Activated effector memory CD4-positive, alpha-beta T cell treated with anti-CD3 and anti-CD28 coated beads, Interleukin-2, amount 50 U/mL, for 16 hours (primary cell): ENCODE measurements around the gene CYP4V2.

ENCODE experiments used
- DNase-seq: peaks from one replicate; pipeline ENCODE4 v3.0.0-alpha.2; 2020

The CYP4V2 gene

DNA sequence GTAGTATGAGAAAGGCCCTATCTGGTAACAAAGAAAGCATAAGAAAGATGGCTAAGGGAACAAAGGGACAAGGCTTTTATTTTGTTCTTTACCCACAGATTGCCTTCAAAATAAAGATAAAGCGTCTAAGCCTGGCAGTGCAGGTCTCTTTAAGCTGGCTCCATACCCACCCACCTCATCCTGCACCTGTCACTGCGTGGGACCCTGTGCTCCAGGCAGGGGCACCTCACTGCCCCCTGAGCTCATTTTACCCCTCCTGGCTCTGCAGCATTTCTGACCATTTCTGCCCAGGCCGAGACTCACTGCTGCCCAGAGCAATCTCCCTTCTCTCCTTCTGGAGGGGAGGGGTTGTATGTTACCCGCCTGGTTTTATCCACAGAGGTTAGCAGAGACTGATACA lies 1.7 kb upstream of the CYP4V2 start:
- no peak for DNase-seq

- peak; percentile 81 for DNase-seq
These were observed 677 bp upstream of the CYP4V2 start for GRCh38 chr4:186190581-186191199.

- DNase-seq, result peak; percentile 75
These were observed 772 bp downstream of the CYP4V2 start for GRCh38 chr4:186192066-186192612.

DNA sequence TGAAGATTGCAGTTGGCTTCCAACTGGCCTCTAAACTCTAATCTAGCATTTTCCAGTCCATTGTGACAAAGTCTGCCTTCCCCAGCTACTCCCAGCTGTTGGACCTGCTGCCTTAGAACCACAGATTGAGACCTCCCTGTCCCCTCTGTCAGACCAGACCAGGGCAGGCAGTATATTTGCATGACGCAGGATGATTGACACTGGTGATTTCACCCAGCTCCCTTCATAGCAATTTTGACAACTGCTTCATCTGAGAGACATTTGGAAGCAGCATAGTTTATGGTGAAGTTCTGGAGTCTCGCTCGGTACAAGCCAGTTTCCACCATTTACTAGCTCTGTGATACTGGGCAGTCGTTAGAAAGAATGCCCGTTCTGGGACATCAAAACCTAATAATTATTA lies 2.5 kb downstream of the CYP4V2 start:
- no peak for DNase-seq

DNA sequence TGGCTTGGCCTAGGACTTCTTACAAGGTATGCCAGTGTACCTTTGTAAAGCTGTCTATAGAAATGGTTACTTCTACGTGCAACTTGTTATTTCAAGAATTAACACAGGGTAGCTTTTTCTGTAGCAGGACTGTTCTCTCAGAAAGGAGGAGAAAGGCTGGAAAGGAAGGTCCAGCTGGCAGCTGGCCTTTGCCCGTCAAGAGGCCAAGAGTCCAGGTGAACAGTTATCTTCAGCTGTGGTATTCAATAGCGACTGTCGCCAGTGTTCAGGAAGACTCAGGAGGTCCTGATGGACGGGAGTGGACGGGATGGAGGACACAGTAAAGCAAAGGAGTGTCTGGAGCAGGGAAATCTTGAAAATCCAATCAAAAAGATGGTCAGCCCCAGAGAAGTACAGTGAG lies 4.7 kb downstream of the CYP4V2 start:
- DNase-seq, result no peak

DNA sequence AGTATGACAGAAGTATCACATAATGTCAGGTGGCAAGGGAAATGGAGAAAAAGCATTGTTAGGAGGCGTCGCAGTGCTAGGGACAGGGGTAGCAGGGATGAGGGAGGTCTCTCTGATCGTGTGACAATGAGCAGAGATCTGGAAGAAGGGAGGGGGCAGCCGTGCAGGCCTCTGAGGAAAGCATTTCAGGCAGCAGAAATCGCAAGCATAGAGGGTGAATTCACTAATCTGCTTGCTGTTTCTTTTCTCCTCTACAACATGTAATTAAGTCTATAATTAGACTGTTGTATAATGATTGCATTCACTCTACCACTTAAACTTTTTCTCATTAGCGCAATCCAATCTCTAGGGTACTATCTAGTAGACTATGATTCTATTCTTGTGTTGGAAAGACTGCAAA lies 9.1 kb downstream of the CYP4V2 start:
- no peak for DNase-seq

DNA sequence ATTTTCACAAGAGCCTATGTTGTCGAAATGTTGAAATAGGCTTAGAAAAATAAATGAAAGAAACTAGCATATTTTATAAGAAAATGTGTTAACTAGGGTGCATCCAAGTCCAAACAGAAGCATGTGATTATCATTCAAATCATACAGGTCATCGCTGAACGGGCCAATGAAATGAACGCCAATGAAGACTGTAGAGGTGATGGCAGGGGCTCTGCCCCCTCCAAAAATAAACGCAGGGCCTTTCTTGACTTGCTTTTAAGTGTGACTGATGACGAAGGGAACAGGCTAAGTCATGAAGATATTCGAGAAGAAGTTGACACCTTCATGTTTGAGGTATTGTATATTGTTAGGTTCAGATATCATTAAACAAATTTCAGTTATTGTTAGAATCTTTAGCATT lies 9.6 kb downstream of the CYP4V2 start:
- no peak for DNase-seq

DNA sequence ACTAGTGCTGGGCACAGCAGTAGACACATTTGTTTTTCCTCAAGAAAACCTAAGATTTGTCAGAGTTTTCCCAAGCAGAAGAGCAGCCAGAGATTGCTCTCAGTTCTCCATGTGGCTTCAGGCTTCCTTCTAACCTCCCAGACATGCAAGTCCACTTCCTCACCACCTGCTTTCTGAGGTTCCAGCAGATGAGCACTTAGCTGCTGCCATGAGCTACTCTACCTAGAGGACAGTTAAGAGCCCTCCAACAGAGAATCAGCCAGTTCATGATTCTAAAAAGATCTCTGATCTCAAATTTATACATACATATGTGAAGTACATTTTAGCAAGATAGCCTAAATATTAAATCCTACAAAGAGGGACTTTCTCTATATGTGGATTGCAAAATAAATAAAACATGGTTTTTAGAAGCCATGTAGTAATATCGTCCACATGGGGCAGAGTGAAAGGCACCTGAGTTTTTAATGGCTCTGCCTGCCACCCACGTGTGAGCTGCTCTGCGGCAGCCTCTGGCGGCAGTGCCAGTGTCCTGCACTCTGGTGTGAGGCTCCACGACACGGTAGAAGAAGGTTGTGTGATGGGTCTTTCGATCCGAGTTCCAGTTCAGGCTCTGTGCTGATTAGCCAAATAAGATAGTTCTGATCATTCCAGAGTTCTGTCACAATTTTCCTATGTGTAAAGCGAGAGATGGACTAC lies 10.3 kb downstream of the CYP4V2 start:
- DNase-seq, result peak; percentile 88

GRCh38 chr4:186202490-186203140 lies 11.2 kb downstream of the CYP4V2 start:
- no peak for DNase-seq

- DNase-seq, result no peak
These were observed 12.0 kb downstream of the CYP4V2 start for GRCh38 chr4:186203406-186203805.

- DNase-seq, result peak; percentile 90
These were observed 12.8 kb downstream of the CYP4V2 start for GRCh38 chr4:186204103-186204559.

DNA sequence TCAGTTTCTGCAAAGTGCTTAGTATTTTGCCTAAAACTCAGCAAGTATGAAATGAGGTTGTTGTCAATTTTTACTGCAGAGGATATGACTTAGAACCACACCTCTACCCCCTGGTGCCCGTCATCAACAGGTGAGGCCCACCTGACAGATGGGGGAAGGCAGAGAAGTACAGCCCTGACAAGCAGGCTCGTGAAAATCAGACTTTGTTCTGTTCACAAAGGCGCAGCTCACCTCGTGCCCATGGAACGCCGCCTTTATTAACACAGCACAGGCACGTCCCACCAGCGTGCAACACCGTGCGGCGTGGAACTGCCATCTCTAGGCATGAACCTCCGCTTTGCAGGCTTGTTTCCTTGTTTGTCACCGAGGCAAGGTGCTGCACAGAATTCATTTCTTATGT lies 13.3 kb downstream of the CYP4V2 start:
- DNase-seq, result no peak

DNA sequence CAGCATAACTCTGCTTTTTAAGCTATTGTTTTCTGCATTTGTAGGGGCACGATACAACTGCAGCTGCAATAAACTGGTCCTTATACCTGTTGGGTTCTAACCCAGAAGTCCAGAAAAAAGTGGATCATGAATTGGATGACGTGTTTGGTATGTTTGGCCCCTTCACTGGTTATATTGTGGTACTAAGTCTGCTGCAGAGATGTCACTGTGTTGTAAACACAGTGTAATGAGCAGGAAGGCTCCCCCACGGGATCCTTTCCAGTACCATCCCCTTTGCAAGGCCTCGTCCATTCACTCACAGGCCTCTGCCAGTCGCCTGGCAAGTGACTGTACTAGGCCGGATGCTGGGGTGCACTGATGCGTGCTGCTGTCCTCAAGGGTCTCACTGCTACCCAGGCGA lies 13.8 kb downstream of the CYP4V2 start:
- DNase-seq, result no peak

GRCh38 chr4:186216465-186217024 lies 25.2 kb downstream of the CYP4V2 start:
- DNase-seq, result no peak

GRCh38 chr4:186217733-186218293 lies 26.4 kb downstream of the CYP4V2 start:
- no peak for DNase-seq

- no peak for DNase-seq
These were observed 30.3 kb downstream of the CYP4V2 start for GRCh38 chr4:186221624-186222023.

DNA sequence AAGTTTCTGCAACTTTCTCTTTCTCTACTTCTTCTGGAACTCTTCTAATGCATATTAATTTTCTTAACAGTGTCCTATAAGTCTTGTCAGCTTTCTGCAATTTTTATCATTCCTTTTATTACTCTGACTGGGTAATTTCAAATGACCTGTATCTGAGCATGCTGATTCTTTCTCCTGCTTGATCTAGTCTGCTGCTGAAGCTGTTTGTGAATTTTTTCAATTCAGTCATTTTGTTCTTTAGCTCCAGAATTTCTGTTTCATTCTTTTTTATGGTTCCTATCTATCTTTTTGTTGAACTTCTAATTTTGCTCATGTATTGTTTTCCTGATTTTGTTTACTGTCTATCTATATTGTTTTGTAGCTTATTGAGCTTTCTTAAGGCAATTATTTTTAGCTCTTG lies 34.5 kb downstream of the CYP4V2 start:
- DNase-seq, result no peak

DNA sequence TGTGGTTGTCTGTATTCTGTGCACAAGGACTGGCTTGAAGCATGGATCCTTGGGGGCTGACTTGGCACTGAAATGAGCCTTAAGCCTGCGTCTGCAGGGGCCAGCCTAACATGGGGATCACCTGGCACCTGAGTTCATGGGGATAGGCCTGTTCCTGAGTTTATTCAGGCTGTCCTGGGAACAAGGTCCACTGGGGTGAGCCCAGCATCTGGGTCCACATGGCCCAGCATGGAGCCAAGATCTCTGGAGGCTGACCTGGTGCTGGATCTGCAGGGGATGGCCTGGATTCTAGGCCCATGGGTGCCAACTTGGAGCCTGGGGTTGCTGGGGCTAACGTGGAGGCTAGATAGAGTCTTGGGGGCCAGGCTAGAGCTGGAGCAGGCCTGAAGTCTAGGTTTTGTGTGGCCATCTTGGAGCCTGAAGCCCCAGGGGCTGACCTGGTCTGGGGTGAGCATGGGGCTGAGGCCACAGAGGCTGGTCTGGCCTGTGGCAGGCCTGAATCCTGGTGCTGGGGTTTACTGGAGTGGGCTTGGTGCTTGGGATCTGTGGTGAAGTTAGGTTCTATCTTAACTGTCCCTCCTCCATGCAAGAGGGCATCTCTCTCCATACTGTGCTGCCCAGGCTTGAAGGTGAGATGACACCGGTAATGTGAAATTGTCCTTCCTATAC lies 35.3 kb downstream of the CYP4V2 start:
- DNase-seq, result no peak

DNA sequence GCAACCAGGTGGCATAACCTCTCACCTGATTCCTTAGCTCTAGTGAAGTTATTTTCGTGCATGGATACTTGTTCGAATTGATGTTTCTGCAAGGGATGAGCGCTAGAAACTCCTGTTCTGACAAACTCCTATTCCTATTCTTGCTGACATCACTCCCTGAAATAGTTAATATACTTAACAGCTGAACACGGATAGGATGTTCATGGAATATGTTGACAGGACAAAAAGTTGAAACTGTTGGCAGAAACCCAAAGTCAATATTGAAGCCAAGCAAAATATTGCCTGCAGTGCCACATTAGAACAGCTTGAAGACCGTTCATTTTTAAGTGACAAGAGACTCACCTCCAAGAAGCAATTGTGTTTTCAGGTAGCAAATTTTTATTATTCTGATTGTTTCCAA lies 35.9 kb downstream of the CYP4V2 start, which contains the start of gene KLKB1:
KLKB1 (plus strand) TSS at position 287 of the 400 bp plus-strand sequence. CDS start 689 bp downstream, outside the sequence.
- no peak for DNase-seq

GRCh38 chr4:186227744-186228513 lies 36.6 kb downstream of the CYP4V2 start:
- no peak for DNase-seq

GRCh38 chr4:186228514-186228894 lies 37.1 kb downstream of the CYP4V2 start:
- no peak for DNase-seq

GRCh38 chr4:186234367-186234766 lies 43.0 kb downstream of the CYP4V2 start:
- no peak for DNase-seq
